Hematopoietic multipotent progenitor cell (in vitro differentiated cells): ENCODE measurements around the gene TMEM190. TPM values are rescaled to one million over a fixed set of nuclear protein-coding genes. Genes with fewer than 3 reads are reported as not detected.
A peak's percentile ranks its signal among the peaks of the same experiment; 100 is the strongest.

Source experiments
- DNase-seq, 3 donors: peaks; one replicate each; pipeline ENCODE4 v3.0.0-alpha.2; 2011 to 2015; ENCODE audit warnings: low read depth in 2 of 3, low spot score in 2 of 3
- total RNA-seq: library from RNA; depleted of rRNA; stranded (reverse); fragments of >200 nt; gene quantifications from one replicate; pipeline ENCODE4 v1.2.3, GENCODE V29; 2012

TMEM190 gene
- total RNA-seq, 1 donor, result not detected

- no peak for DNase-seq
Observed at GRCh38 chr19:55350620-55351315, 25.9 kb upstream of the TMEM190 start.

- no peak for DNase-seq
Observed at GRCh38 chr19:55352040-55352439, 24.6 kb upstream of the TMEM190 start.

DNA sequence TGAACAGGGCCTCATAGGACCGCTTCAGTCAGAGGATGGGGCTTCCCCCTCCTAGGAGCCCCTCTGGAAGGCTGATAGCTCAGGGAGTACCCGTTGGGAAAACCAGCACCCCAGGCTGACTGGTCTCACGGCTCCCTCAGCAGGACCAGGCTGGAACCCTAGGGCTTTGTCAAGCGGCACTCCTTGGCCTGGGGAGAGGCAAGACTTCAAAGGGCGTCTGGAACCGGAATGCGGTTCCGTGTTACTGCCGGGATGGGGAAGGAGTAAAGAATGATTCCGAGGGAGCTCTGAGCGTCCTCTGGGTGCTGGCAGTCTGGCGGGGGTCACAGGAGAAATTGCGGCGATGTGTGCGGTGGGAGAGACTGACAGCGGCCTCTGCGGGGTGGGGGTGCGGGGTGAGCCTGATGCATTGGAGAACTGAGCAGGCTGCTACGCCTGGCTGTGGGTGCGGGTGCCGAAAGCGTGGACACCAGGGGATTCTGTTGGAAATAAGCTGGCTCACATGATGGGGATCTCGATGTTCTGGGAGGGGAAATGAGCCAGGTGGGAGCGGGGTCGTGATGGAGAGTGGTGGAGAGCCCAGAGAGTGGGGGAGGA, 24.0 kb upstream of the TMEM190 start:
- no peak for DNase-seq

GRCh38 chr19:55353356-55353802, 23.2 kb upstream of the TMEM190 start:
- DNase-seq, result no peak

DNA sequence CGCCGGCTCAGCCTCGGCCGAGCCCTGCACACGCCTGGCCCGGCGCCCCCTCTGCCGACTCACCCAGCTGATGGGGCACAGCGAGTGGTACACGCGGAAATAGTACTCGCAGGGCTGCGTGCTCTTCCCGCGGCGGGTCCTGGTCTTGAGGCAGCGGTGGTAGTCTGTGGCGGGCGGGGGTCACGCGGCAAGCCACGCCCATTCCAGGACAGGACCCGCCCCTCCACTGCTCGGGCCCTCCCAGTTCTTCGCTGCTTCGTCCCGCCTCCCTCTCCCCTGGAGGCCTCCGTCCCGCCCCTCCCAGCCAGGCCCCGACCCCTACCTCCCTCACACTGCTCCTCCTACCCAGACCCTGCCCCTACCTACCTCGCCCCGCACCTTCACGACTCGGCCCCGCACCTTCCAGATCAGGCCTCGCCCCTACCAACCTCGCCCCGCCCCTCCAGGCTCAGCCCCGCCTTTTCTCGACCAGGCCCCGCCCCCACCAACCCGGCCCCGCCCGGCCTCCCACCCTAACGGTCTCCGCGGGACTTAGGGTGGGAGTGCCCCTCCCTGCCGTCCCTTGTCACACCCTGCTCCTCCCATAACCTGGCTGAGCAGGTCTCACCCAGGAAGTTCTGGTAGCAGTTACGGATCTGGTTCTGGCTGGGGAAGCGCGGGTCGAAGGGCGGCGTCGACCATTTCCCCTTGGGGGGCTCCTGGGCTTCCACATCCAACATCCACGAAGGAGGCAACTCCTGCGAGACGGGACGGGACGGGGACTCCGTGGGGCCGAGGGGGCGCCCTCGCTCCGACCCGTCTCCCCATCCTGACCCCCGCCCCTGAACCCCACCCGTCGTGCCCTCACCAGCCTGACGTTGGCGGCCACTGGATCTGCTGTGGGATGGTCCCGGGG, 22.6 kb upstream of the TMEM190 start:
- peak; percentile 52 to 68 (median 63) for DNase-seq

- peak in 1 of 3 donors; percentile 25 for DNase-seq
Observed at GRCh38 chr19:55354698-55355212, 21.9 kb upstream of the TMEM190 start, which contains the start of gene COX6B2. Gene COX6B2, minus strand, starts transcription at chr19:55354719. Its CDS starts 198 bp downstream, at chr19:55354521.

DNA sequence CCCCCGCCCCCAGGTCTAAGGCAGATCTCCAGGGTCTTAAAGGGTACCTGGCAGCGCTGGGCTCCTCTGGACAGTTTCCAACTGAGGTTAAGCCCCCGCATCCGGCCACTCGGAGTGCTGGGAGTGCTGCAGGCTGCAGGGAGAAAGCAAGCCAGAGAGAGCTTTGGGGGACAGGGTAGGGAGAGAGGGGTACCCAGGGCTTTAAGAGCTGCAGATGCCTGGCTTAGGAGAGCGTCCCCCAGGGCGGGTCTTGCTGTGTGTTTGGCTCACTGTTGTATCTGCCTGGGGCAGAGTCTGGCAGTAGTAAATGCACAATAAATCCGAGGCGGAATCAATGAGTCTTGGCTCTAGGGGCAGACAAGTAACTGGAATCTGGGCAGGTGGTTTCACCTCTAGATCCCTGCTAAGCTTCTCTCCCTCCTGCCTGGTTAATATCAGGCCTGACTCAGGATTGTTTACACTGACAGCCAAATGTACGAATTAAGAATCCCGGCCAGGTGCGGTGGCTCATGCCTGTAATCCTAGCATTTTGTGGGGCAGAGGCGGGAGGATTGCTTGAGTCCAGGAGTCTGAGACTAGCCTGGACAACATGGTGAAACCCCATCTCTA, 21.3 kb upstream of the TMEM190 start:
- DNase-seq, result peak in 2 of 3 donors; percentile 20 to 39

- DNase-seq, result no peak
Observed at GRCh38 chr19:55358493-55358892, 18.1 kb upstream of the TMEM190 start.

GRCh38 chr19:55358943-55359908, 17.4 kb upstream of the TMEM190 start:
- no peak for DNase-seq

- no peak for DNase-seq
Observed at GRCh38 chr19:55360902-55361301, 15.7 kb upstream of the TMEM190 start.

GRCh38 chr19:55362174-55362989, 14.2 kb upstream of the TMEM190 start:
- no peak for DNase-seq

DNA sequence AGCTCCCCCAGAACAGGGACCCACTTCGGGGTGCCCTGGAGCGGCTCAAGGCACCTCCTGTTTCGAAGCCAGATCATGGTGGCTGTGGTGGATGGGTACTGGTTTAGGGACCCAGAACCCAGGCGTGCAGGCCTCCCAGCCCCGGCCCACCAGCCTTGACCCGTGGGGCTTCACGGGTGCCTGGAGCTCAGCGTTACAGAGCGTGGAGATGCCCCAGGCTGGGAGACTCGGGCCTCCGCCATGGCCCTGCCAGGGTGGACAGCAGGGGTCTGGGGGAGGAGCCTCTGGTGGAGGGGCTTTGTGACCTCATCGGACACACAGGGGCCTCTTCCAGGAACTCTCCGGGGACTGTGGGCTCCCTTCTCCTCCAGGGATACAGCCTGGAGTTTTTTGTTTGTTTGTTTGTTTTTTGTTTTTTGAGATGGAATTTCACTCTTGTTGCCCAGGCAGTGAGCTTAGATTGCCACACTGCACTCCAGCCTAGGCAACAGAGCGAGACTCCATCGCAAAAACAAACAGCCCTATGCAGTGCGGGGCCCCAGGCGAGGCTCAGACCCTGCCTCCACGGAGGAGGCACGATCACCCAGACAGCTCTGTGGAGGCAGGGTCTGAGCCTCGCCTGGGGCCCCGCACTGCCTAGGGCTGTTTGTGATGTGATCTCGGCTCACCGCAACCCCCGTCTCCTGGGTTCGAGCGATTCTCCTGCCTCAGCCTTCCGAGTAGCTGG, 13.5 kb upstream of the TMEM190 start, which contains the start of gene GARIN5B:
TSS of gene GARIN5B (minus strand) at position 271 of the 727 bp plus-strand sequence. CDS start at position 77, 194 bp downstream.
- DNase-seq, result no peak

- DNase-seq, result no peak
Observed at GRCh38 chr19:55365245-55365644, 11.4 kb upstream of the TMEM190 start.

DNA sequence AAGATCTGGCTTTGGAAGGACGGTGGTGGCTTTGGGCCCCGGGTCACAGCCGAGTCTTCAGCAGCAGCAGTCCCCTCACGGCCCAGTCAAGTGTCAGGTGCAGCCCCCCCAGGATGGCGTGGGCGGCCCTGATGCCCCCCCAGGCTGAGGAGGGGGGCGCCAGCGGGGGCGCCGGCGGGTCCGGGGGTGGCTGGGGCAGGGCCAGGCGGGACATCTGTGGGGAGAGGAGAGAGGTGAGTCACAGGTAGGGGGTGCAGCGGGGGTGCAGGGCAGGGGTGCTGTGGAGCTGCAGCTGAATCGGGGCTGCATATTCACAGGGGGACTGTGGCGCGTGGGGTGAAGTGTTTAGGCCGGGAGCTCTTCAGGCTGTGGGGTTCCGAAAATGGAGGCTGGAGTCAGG, 10.7 kb upstream of the TMEM190 start:
- DNase-seq, result no peak

GRCh38 chr19:55366790-55367189, 9.8 kb upstream of the TMEM190 start:
- DNase-seq, result no peak

GRCh38 chr19:55368106-55368505, 8.5 kb upstream of the TMEM190 start:
- no peak for DNase-seq

DNA sequence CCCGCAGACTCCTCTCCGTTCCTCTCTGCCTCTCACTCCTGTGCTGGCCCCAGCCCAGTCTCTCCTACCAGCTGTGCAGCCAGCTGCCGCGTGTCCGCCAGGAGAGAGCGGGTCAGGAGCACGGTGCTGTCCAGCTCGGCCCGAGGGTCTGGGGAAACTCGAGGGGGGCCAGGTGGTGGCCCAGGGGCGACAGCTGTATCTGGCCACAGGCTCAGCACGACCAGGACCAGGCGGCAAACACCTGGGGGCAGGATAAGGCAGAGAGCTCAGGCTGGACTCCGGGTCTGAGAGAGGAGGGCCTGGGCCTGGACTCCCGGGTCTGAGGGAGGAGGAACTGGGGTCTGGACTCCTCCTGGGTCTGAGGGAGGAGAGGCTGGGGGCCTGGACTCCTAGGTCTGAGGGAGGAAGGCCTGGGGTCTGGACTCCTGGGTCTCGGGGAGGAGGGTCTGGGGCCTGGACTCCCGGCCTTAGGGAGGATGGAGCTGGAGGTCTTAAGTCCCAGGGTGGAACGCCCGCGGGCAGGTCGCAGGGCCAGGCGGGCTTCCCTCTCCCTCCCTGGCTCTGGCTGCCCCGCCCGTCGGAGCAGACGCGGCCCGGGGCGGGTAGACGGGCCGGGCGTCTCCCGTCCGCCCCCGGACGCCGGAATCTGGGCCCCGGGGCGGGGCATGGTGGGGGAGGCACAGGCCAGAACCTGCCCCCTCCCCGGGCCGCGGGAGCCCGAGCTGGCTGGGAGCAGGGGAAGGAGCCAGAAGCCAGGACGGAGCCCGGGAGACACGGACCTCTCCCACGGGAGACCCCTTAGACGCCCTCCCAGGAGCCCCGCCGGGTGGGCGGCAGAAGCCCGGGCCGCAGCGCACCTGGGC, 7.7 kb upstream of the TMEM190 start:
- no peak for DNase-seq
